Trophoblast cell (in vitro differentiated cells and primary cell): ENCODE data around the gene NUTM2F.

Experiments used
- DNase-seq, 2 donors: peaks; one replicate each; pipeline ENCODE4 v3.0.0-alpha.2; 2016
- H2AFZ ChIP-seq: 2 replicates; pipeline ENCODE4 v1.6.1; 2013; ENCODE audit warnings: low read length, moderate library complexity, mild to moderate bottlenecking; ENCODE audit not compliant: insufficient read depth, poor library complexity
- H2AK5ac ChIP-seq: 2 replicates; pipeline ENCODE4 v1.6.1; 2013; ENCODE audit warnings: mild to moderate bottlenecking, low read length
- H2BK120ac ChIP-seq: 2 replicates; pipeline ENCODE4 v1.6.1; 2013; ENCODE audit warnings: low read length, mild to moderate bottlenecking, moderate library complexity; ENCODE audit not compliant: insufficient read depth, poor library complexity
- H2BK12ac ChIP-seq: 2 replicates; pipeline ENCODE4 v1.6.1; 2013; ENCODE audit warnings: mild to moderate bottlenecking, low read length, moderate library complexity
- H2BK5ac ChIP-seq: 2 replicates; pipeline ENCODE4 v1.6.1; 2013; ENCODE audit warnings: low read length, low read depth, moderate library complexity, mild to moderate bottlenecking; ENCODE audit not compliant: poor library complexity
- H3K14ac ChIP-seq: 2 replicates; pipeline ENCODE4 v1.6.1; 2013; ENCODE audit warnings: mild to moderate bottlenecking, low read length
- H3K18ac ChIP-seq: 2 replicates; pipeline ENCODE4 v1.6.1; 2013; ENCODE audit warnings: mild to moderate bottlenecking, low read length
- H3K23ac ChIP-seq: 2 replicates; pipeline ENCODE4 v1.6.1; 2013; ENCODE audit warnings: low read length
- H3K27ac ChIP-seq: 2 replicates; pipeline ENCODE4 v1.5.1; 2013; ENCODE audit warnings: low read depth, mild to moderate bottlenecking, inconsistent platforms, low read length, moderate library complexity
- H3K27me3 ChIP-seq: 2 replicates; pipeline ENCODE4 v1.6.1; 2013; ENCODE audit warnings: inconsistent platforms, mild to moderate bottlenecking, low read length, moderate library complexity; ENCODE audit not compliant: insufficient read depth
- H3K36me3 ChIP-seq, 2 experiments: 1 replicate in 1 of 2; 2 replicates in 1 of 2; pipeline ENCODE4 v1.6.1; 2013; ENCODE audit warnings: low read length in 2 of 2, mild to moderate bottlenecking in 2 of 2, moderate library complexity in 1 of 2; ENCODE audit not compliant: insufficient read depth in 2 of 2, control insufficient read depth in 1 of 2
- H3K4ac ChIP-seq: 2 replicates; pipeline ENCODE4 v1.6.1; 2013; ENCODE audit warnings: low read depth, mild to moderate bottlenecking, low read length, moderate library complexity
- H3K4me1 ChIP-seq, 2 experiments: 1 replicate in 1 of 2; 2 replicates in 1 of 2; pipeline ENCODE4 v1.6.1; 2013; ENCODE audit warnings: low read length in 2 of 2, mild to moderate bottlenecking in 2 of 2, moderate library complexity in 1 of 2; ENCODE audit not compliant: insufficient read depth in 2 of 2, control insufficient read depth in 1 of 2
- H3K4me2 ChIP-seq: 2 replicates; pipeline ENCODE4 v1.6.1; 2013; ENCODE audit warnings: inconsistent platforms, mild to moderate bottlenecking, low read length, moderate library complexity
- H3K4me3 ChIP-seq: 2 replicates; pipeline ENCODE4 v1.5.1; 2013; ENCODE audit warnings: mild to moderate bottlenecking, low read depth, low read length, inconsistent platforms
- H3K79me1 ChIP-seq: one replicate; pipeline ENCODE4 v1.6.1; 2013; ENCODE audit warnings: low read length
- H3K79me2 ChIP-seq: 2 replicates; pipeline ENCODE4 v1.6.1; 2013; ENCODE audit warnings: low read length, mild to moderate bottlenecking; ENCODE audit not compliant: control insufficient read depth, insufficient read depth, poor library complexity
- H3K9ac ChIP-seq: 2 replicates; pipeline ENCODE4 v1.6.1; 2013; ENCODE audit warnings: mild to moderate bottlenecking, low read length
- H3K9me3 ChIP-seq: 2 replicates; pipeline ENCODE4 v1.6.1; 2013; ENCODE audit warnings: low read depth, mild to moderate bottlenecking, control low read depth, inconsistent platforms, low read length; ENCODE audit not compliant: insufficient read depth
- H4K12ac ChIP-seq: 2 replicates; pipeline ENCODE4 v1.6.1; 2013; ENCODE audit warnings: low read depth, mild to moderate bottlenecking, low read length, moderate library complexity
- H4K8ac ChIP-seq: 2 replicates; pipeline ENCODE4 v1.6.1; 2013; ENCODE audit warnings: low read depth, mild to moderate bottlenecking, low read length, moderate library complexity
- H4K91ac ChIP-seq: one replicate; pipeline ENCODE4 v1.6.1; 2013; ENCODE audit warnings: low read depth, mild to moderate bottlenecking, low read length, moderate library complexity
- WGBS: extraction: QIAGEN DNeasy Blood & Tissue Kit; methylation state at CpG from one replicate; pipeline ENCODE4 v1.1.7; 2013; ENCODE audit warnings: missing lambda C conversion rate; ENCODE audit not compliant: insufficient read length, insufficient coverage; ENCODE audit errors: extremely low coverage; 5-methylcytosine and 5-hydroxymethylcytosine counted together

The NUTM2F gene

GRCh38 chr9:94300470-94301301 is 27.8 kb downstream of the NUTM2F start:
- H3K4me1 ChIP-seq: no peaks in the 10 kb centered on the region
- H2BK5ac ChIP-seq: no peak overlapping the region
- H2AFZ ChIP-seq: no peak overlapping the region
- no peak overlapping the region for H3K4ac ChIP-seq
- no peak overlapping the region for H2BK120ac ChIP-seq
- no peak overlapping the region for H2AK5ac ChIP-seq
- no peak overlapping the region for H4K91ac ChIP-seq
- no peaks in the 10 kb centered on the region for H3K79me2 ChIP-seq
- no peak overlapping the region for H4K8ac ChIP-seq
- H3K36me3 ChIP-seq: no peaks in the 10 kb centered on the region
- no peak overlapping the region for H3K14ac ChIP-seq
- no peak overlapping the region for H3K4me3 ChIP-seq
- no peak for DNase-seq
- no peak overlapping the region for H2BK12ac ChIP-seq
- H3K4me2 ChIP-seq: no peak overlapping the region
- no peaks in the 10 kb centered on the region for H3K79me1 ChIP-seq
- H3K9me3 ChIP-seq: peaks cover 3% of the 10 kb centered on the region
- no CpG with 5 or more reads among the region's 20 CpGs for WGBS
- H3K27me3 ChIP-seq: no peaks in the 10 kb centered on the region
- H4K12ac ChIP-seq: no peak overlapping the region
- H3K9ac ChIP-seq: no peak overlapping the region
- H3K27ac ChIP-seq: no peak overlapping the region
- no peak overlapping the region for H3K18ac ChIP-seq
- H3K23ac ChIP-seq: no peak overlapping the region

GRCh38 chr9:94298949-94299599 is 29.4 kb downstream of the NUTM2F start:
- Histone ChIP-seq H2BK5ac (no peak overlapping the region), H3K4me2 (no peak overlapping the region), H2BK12ac (no peak overlapping the region), H3K4me3 (no peak overlapping the region), H3K36me3 (no peaks in the 10 kb centered on the region), H2BK120ac (no peak overlapping the region), H3K4ac (no peak overlapping the region), H3K9ac (no peak overlapping the region), H3K27me3 (no peaks in the 10 kb centered on the region), H3K9me3 (peaks cover 3% of the 10 kb centered on the region), H3K14ac (no peak overlapping the region), H4K91ac (no peak overlapping the region), H2AK5ac (no peak overlapping the region), H2AFZ (no peak overlapping the region), H3K79me1 (no peaks in the 10 kb centered on the region), H4K8ac (no peak overlapping the region), H3K27ac (no peak overlapping the region), H3K79me2 (no peaks in the 10 kb centered on the region), H3K4me1 (no peaks in the 10 kb centered on the region), H3K23ac (no peak overlapping the region), H3K18ac (no peak overlapping the region), H4K12ac (no peak overlapping the region)
- no CpG with 5 or more reads among the region's 9 CpGs for WGBS
- DNase-seq: no peak

- no peak overlapping the region for H2BK5ac ChIP-seq
- H3K4me3 ChIP-seq: no peak overlapping the region
- no peak overlapping the region for H3K14ac ChIP-seq
- no peak overlapping the region for H3K23ac ChIP-seq
- H3K79me1 ChIP-seq: no peaks in the 10 kb centered on the region
- no peaks in the 10 kb centered on the region for H3K79me2 ChIP-seq
- no peak overlapping the region for H4K12ac ChIP-seq
- H3K27me3 ChIP-seq: no peaks in the 10 kb centered on the region
- no CpG with 5 or more reads among the region's 2 CpGs for WGBS
- no peak overlapping the region for H4K91ac ChIP-seq
- no peak overlapping the region for H4K8ac ChIP-seq
- no peak overlapping the region for H3K9ac ChIP-seq
- H3K4me1 ChIP-seq: no peaks in the 10 kb centered on the region
- H3K18ac ChIP-seq: no peak overlapping the region
- H3K9me3 ChIP-seq: peaks cover 1% of the 10 kb centered on the region
- no peak for DNase-seq
- H2AK5ac ChIP-seq: no peak overlapping the region
- no peak overlapping the region for H3K27ac ChIP-seq
- no peak overlapping the region for H2BK12ac ChIP-seq
- H3K4me2 ChIP-seq: no peak overlapping the region
- H3K4ac ChIP-seq: no peak overlapping the region
- peaks cover 0 to 3% of the 10 kb centered on the region in 2 experiments for H3K36me3 ChIP-seq
- no peak overlapping the region for H2AFZ ChIP-seq
- no peak overlapping the region for H2BK120ac ChIP-seq
These were observed 38.8 kb downstream of the NUTM2F start for GRCh38 chr9:94289691-94290090.

GRCh38 chr9:94287877-94288513 is 40.4 kb downstream of the NUTM2F start:
- H2BK5ac ChIP-seq: no peak overlapping the region
- H3K27me3 ChIP-seq: no peaks in the 10 kb centered on the region
- DNase-seq: no peak
- no peaks in the 10 kb centered on the region for H3K4me1 ChIP-seq
- peaks cover 1% of the 10 kb centered on the region for H3K9me3 ChIP-seq
- no peak overlapping the region for H2AK5ac ChIP-seq
- H3K4me3 ChIP-seq: no peak overlapping the region
- H3K14ac ChIP-seq: no peak overlapping the region
- H3K79me1 ChIP-seq: no peaks in the 10 kb centered on the region
- no CpG with 5 or more reads among the region's 7 CpGs for WGBS
- H3K23ac ChIP-seq: no peak overlapping the region
- no peak overlapping the region for H3K4ac ChIP-seq
- H4K8ac ChIP-seq: no peak overlapping the region
- peaks cover 0 to 2% of the 10 kb centered on the region in 2 experiments for H3K36me3 ChIP-seq
- no peak overlapping the region for H3K9ac ChIP-seq
- H4K91ac ChIP-seq: no peak overlapping the region
- H2AFZ ChIP-seq: no peak overlapping the region
- H3K18ac ChIP-seq: no peak overlapping the region
- H3K4me2 ChIP-seq: no peak overlapping the region
- H2BK12ac ChIP-seq: no peak overlapping the region
- no peak overlapping the region for H4K12ac ChIP-seq
- no peak overlapping the region for H2BK120ac ChIP-seq
- no peaks in the 10 kb centered on the region for H3K79me2 ChIP-seq
- H3K27ac ChIP-seq: no peak overlapping the region
